ENCODE measurements around the gene EDA. TPM values are rescaled to one million over a fixed set of nuclear protein-coding genes. Genes with fewer than 3 reads are reported as not detected.

EDA gene
- total and polyA plus RNA-seq, 7 donors: 0.82 to 6.4 (median 3.6) TPM

- Histone ChIP-seq H3K9me3 (no peaks in the 10 kb centered on the region), H3K4me1 (no peaks in the 10 kb centered on the region), H3K36me3 (no peaks in the 10 kb centered on the region), H3K4me3 (no peak overlapping the region), H3K27me3 (no peaks in the 10 kb centered on the region), H3K27ac (no peak overlapping the region)
- WGBS, 2 donors: 79 to 85% methylated on average over 11 of the region's 11 CpGs
- intact Hi-C loops (cut with DNase I): no loop called here
- no peak for TF ChIP-seq POLR2AphosphoS5 (IDR thresholded peaks at IDR 0.05)
- TF ChIP-seq POLR2A (IDR thresholded peaks at IDR 0.05): no peak
- TF ChIP-seq EP300 (IDR thresholded peaks at IDR 0.05): no peak
- TF ChIP-seq CTCF (IDR thresholded peaks at IDR 0.05): no peak
- no peak for DNase-seq
Measured at GRCh38 chrX:70052895-70053615, 437.1 kb downstream of the EDA start.

DNA sequence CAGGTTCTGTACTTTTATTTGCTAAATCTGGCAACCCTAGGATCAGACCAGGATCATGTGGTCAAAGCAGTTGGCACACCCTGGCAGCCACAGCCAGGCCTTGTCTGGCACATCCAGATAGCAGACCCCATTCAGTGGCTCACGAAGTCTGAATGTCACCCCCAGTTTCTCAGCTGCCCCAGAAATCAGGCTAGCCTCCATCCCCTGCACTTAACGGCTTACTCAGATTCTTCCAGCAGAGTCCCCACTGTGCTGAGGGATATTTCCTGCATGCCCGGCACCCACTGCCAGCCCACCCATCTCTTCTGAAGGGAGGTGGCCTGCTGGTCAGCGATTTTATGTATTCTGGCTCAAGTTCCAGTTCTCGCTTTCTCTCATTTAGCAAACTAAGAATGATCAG, 438.5 kb downstream of the EDA start:
- no peak for DNase-seq
- no peak for TF ChIP-seq POLR2AphosphoS5 (IDR thresholded peaks at IDR 0.05)
- no peak for TF ChIP-seq EP300 (IDR thresholded peaks at IDR 0.05)
- TF ChIP-seq POLR2A (IDR thresholded peaks at IDR 0.05): no peak
- TF ChIP-seq CTCF (IDR thresholded peaks at IDR 0.05): no peak
- 86 to 91% methylated on average over 5 of the region's 5 CpGs for WGBS, 2 donors
- Histone ChIP-seq H3K36me3 (no peaks in the 10 kb centered on the region), H3K9me3 (no peaks in the 10 kb centered on the region), H3K4me3 (no peak overlapping the region), H3K4me1 (no peaks in the 10 kb centered on the region), H3K27me3 (no peaks in the 10 kb centered on the region), H3K27ac (no peak overlapping the region)
- intact Hi-C loops (cut with DNase I): no loop called here

GRCh38 chrX:70062076-70062475, 446.2 kb downstream of the EDA start, which contains the start of gene OTUD6A:
Gene OTUD6A, plus strand, starts transcription at chrX:70062457. Its CDS starts 68 bp downstream, at chrX:70062525.
- no peaks in the 10 kb centered on the region for H3K9me3 ChIP-seq
- WGBS, 2 donors: 95% methylated on average over 14 of the region's 14 CpGs
- no peaks in the 10 kb centered on the region for H3K27me3 ChIP-seq
- intact Hi-C loops (cut with DNase I): no loop called here
- no peak within 1 kb of the TSS for H3K27ac ChIP-seq
- DNase-seq: no peak
- H3K4me3 ChIP-seq: no peak within 1 kb of the TSS
- TF ChIP-seq POLR2A (IDR thresholded peaks at IDR 0.05): no peak
- no peaks in the 10 kb centered on the region for H3K4me1 ChIP-seq
- H3K36me3 ChIP-seq: no peaks in the 10 kb centered on the region

GRCh38 chrX:70062961-70063550, 447.1 kb downstream of the EDA start:
- intact Hi-C loops (cut with DNase I): no loop called here
- 97% methylated on average over 52 of the region's 52 CpGs for WGBS, 2 donors

More at GRCh38 chrX:70062961-70063550, 447.1 kb downstream of the EDA start:
- Histone ChIP-seq H3K4me1 (no peaks in the 10 kb centered on the region), H3K9me3 (no peaks in the 10 kb centered on the region), H3K36me3 (no peaks in the 10 kb centered on the region), H3K27ac (no peak overlapping the region), H3K4me3 (no peak overlapping the region), H3K27me3 (no peaks in the 10 kb centered on the region)
- TF ChIP-seq POLR2A (IDR thresholded peaks at IDR 0.05) (no peak), CTCF (IDR thresholded peaks at IDR 0.05) (no peak), POLR2AphosphoS5 (IDR thresholded peaks at IDR 0.05) (no peak), EP300 (IDR thresholded peaks at IDR 0.05) (no peak)
- DNase-seq: no peak
